HG03378 (cell line): ENCODE results near the gene SPOCK1.

ENCODE experiments used
- ATAC-seq: cut with Tn5 transposase; IDR thresholded peaks from one replicate; pipeline ENCODE4 v1.9.1; 2021; ENCODE audit warnings: mild to moderate bottlenecking, moderate library complexity; ENCODE audit not compliant: unreplicated experiment

The SPOCK1 gene

DNA sequence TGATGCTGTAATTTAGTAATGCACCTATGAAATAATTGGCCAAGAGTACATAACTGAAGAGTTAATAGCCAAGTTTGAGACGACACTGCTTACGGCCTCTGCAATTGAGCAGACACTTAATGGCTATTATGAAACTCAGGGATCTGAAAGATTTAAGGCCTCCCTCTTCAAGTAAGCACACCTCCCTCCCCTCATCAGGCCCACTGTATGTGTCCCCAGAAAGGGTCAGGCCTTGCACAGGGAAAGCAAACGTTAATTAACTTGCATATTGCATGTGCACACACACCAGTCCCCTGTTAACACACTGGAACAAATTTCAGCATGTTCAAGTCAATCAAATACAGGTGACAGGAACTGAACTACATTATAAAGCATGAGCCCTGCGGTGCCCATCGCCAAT is 163.6 kb downstream of the SPOCK1 start:
- no peak for ATAC-seq

- ATAC-seq, result no peak
Observed at GRCh38 chr5:137333928-137334327, 165.2 kb downstream of the SPOCK1 start.

GRCh38 chr5:137333475-137333874 is 165.7 kb downstream of the SPOCK1 start:
- no peak for ATAC-seq

DNA sequence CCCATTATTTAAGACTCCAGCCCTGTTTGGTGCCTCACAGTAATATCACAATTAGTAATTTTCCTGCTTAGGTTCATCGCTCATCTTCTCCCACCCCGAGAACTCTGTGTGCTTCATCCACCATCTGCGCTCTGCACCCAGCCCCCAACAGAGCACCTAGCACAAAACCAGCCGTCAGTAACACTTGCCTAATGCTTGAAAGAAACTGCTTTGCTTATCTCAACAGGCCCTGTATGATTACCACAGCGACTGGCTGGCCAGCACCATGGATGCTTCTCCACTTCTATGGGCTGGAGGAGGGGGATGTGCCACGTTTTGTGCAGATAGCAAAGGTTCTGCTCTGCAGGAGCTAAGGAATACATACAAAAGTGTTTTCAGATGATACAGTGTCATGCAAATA is 166.8 kb downstream of the SPOCK1 start:
- no peak for ATAC-seq

- ATAC-seq, result no peak
Observed at GRCh38 chr5:137329586-137330296, 169.4 kb downstream of the SPOCK1 start.

- no peak for ATAC-seq
Observed at GRCh38 chr5:137328991-137329390, 170.1 kb downstream of the SPOCK1 start.

- no peak for ATAC-seq
Observed at GRCh38 chr5:137328463-137328862, 170.7 kb downstream of the SPOCK1 start.

DNA sequence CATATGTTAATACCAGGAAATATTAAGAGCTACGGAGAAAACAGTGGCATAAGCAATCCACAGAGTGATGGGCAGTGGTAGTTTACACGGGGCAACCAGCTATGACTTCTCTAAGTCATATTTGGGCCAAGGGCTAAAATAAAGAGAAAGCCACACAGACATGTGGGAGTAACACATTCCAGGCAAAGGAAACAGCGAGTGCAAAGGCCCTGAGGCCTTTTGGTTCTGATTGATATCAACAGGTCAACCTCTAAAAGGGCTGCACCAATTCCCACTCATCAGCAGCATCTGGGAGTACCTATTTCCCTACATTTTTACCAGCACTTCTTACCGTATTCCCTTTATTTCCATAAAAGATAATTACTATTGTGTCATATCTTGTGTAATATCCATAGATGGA is 173.4 kb downstream of the SPOCK1 start:
- no peak for ATAC-seq

GRCh38 chr5:137320056-137321045 is 178.8 kb downstream of the SPOCK1 start:
- peak; percentile 53 for ATAC-seq

DNA sequence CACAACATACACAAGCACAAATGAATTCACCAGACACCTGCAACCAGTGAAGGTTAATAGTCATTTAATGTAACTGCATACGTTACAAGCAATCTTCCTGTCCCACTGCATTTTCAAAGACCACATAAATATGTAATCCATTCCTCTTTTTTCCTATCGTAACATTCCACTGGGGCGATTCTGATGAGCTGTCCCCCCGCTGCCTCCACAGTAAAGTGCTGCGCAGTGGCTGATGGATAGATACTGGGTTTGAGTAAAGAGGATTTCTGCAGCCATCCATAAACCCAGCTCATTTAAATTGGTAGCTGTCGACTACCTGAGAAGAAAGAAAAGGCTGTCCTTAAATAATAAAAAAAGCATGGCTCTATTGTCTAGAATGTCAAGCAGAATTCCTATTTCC is 181.1 kb downstream of the SPOCK1 start:
- ATAC-seq, result no peak

DNA sequence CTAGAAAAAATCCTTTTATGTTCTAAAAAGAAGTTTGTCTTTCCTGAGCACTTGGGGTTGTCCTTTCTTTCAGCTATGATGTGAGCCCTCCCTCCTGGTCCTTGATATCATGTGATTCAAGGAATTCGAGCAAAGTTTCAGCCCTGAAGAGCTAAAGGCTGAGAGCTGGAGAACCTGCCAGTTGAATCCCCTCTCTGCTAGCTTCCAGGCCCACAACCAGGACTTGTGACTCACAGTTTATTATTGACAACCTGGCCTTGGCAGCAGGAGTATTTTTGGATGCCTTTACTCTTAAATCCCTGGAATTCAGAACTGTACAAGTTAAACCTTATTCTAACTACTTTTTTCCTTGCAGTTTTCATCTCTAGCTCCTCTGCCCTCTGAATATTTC is 182.8 kb downstream of the SPOCK1 start:
- ATAC-seq, result no peak

GRCh38 chr5:137315534-137316345 is 183.4 kb downstream of the SPOCK1 start:
- no peak for ATAC-seq

DNA sequence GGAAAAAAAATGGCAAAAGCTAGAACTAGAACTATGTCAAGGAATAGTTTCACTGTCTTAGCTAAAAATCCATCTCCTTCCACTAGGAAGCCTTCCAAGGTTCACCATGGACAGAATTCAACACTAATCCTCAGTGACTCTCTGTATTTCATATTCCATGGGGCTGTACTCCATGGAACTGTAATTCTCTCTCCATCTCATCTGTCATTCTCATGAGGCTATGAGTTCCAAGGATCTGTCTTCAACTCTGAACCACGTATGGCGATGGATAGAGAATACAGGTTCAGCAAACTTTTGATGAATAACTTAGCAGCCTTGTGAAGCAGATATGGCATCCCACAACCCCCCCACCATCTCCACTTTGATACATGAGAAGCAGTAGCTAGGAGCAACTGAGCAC is 184.0 kb downstream of the SPOCK1 start:
- no peak for ATAC-seq

GRCh38 chr5:137313526-137314175 is 185.5 kb downstream of the SPOCK1 start:
- ATAC-seq, result no peak

- no peak for ATAC-seq
Observed at GRCh38 chr5:137312011-137312410, 187.1 kb downstream of the SPOCK1 start.

DNA sequence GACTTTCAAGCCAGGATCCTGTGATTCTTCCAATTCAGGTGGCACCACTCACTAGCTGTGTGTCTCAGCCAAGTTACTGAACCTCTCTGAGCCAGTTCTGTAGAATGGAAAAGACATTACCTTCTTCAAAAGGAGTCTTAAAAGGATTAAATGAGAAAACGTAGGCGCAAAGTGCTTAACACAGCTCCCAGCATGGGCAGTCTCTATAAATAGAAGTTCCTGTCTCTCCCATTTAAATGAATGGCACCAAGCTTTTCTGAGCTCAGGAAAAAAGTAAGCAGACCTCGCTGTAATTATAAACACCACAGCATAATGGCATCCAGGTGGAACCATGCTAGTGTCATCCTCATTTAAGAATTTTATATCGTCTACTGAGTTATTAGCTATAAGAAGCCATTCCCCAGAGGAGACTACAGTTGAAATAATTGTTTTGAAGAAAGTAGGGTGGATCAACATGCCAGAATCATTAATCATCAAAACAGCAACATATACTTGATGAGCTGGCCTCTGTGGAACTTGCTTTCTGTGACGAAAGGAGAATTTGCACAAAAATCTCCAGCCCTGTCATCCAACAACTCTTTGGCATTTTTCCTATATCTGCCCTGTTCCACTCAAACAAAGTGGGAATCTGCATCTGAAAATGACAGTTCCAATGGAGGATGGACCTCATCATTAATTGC is 188.9 kb downstream of the SPOCK1 start:
- ATAC-seq, result no peak

DNA sequence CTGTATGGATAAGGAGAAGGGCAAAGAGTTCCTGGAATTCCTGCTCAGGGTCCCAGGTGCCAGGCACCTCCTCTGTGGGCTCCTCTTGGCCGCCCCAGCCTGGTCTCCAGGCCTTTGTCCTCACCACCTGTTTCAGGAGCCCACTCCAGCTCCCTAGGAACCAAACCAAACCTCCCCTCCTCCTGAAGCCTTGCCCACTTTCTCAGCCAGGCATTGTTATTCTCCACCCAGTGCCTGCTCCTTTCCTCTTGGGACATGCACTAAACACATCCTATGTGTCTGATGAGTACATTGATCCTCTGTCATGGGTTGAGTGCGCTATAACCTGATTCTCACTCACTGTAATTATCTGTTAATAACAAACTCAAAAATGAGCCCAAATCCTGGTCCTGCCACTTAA is 189.8 kb downstream of the SPOCK1 start:
- ATAC-seq, result no peak

GRCh38 chr5:137308311-137308710 is 190.8 kb downstream of the SPOCK1 start:
- no peak for ATAC-seq

- ATAC-seq, result no peak
Observed at GRCh38 chr5:137306903-137307302, 192.2 kb downstream of the SPOCK1 start.

DNA sequence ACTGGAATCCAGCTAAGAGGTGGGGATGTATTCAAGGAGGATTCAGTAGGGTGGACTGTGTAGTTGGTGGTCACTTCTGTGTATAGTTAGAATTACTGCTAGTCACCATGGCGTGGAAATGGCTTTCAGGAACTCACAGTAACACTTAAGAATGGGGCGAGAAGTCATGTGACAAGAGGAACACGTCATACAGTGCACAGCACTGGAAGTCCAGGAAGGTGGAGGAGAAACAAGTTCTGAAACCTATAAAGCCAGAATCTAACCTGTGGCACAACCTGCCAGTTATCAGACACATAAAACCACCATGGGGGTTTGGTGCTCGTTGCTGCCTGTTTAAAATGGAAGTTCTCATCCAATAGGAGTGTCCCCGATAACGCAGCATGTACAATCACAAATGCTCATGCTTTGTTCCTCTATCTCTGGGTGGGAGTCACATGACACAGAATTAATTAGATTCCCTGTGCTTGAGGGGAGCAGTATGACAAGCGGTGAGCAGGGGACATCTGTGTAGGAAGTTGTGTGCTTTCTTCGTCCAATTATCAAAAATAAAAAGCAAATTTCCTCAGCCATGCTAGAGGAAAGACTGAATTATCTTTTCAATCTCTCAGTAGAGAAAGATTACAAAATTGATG is 193.0 kb downstream of the SPOCK1 start:
- no peak for ATAC-seq
